H7 (cell line): ENCODE results near the gene KIR3DL1. TPM values are rescaled to one million over a fixed set of nuclear protein-coding genes. Genes with fewer than 3 reads are reported as not detected.
"Not testable (repeated sequence)": the region's sequence is repeated elsewhere in the genome, so short reads cannot be mapped to it uniquely, and the experiment has no call there.

Experiments used
- DNase-seq: peaks from one replicate; pipeline ENCODE4 v3.0.0; 2012
- H3K27me3 ChIP-seq: 2 replicates; pipeline ENCODE4 v1.6.0; 2011; ENCODE audit warnings: mild to moderate bottlenecking, low read length; ENCODE audit not compliant: control insufficient read depth, insufficient read depth
- H3K36me3 ChIP-seq: replicated peaks from 2 replicates; pipeline ENCODE4 v1.5.1; 2011; ENCODE audit warnings: low read length; ENCODE audit not compliant: control insufficient read depth, insufficient read depth
- H3K4me3 ChIP-seq: 2 replicates; pipeline ENCODE4 v1.5.1; 2011; ENCODE audit warnings: low read depth, mild to moderate bottlenecking, control low read depth, low read length, moderate library complexity; ENCODE audit not compliant: insufficient read depth
- total RNA-seq: library from RNA; depleted of rRNA; stranded (reverse); fragments of >200 nt; shearing (Covaris generic); gene quantifications from 2 replicates; pipeline ENCODE4 v1.2.3, GENCODE V29; 2014

Gene KIR3DL1
- total RNA-seq, 1 experiment from 2014 or later: not detected

DNA sequence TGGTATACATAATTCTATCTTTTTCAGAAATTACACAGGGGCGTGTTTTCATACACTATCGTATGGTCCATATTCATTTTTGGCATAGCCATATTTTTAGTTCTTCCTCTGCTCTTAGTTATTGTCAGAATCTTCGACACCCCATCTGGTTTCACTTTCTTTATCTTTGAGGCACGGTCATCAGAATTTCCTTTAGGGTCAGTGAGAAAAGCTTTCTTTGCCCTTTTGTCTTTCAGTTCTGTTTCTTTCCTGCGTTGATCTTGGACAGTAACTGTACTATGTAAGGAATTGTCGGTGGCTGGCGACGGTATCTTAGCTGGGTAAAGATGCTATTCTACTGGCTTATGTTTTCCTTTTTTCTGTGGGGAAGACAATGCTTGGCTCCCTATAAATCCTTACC is 23.5 kb upstream of the KIR3DL1 start:
- no peaks in the 10 kb centered on the region for H3K36me3 ChIP-seq
- no peak for DNase-seq
- H3K27me3 ChIP-seq: no peaks in the 10 kb centered on the region
- H3K4me3 ChIP-seq: no peak overlapping the region

DNA sequence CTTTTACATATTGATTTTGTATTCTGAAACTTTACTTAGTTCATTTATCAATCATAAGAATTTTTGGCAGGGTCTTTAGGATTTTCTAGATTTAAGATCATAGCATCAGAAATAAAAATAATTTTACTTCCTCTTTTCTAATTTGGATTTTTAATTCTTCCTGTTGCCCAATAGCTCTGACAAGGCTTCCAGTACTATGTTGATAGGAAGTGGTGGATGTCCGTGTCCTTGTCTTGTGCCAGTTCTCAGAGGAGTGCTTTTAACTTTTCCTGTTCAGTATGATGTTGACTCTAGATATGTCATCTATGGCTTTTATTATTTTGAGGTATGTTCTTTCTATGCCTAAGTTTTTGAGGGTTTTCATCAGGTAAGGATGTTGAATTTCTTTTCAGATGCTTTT is 20.5 kb upstream of the KIR3DL1 start:
- Histone ChIP-seq H3K4me3 (no peak overlapping the region), H3K36me3 (no peaks in the 10 kb centered on the region), H3K27me3 (no peaks in the 10 kb centered on the region)
- no peak for DNase-seq

DNA sequence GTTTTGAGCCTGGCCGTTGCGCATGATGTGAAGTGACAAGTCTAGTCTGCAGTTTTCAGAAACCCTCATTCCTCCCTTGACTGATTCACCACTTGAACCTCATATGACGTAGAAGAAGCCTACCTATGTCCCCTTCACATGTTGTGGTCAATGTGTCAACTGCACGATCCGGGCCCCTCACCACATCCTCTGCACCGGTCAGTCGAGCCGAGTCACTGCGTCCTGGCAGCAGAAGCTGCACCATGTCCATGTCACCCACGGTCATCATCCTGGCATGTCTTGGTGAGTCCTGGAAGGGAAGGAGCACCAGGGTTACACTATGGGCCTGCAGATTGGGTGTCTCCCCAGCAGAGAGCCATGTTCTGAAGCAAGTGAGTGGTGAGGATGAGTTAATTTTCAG is 12.9 kb upstream of the KIR3DL1 start, which contains the start of gene KIR2DL4:
TSS of gene KIR2DL4 (plus strand) at position 201 of the 400 bp plus-strand sequence. CDS start at position 243, 42 bp downstream.
- no peaks in the 10 kb centered on the region for H3K36me3 ChIP-seq
- DNase-seq: no peak
- no peaks in the 10 kb centered on the region for H3K27me3 ChIP-seq
- no peak within 1 kb of the TSS for H3K4me3 ChIP-seq

DNA sequence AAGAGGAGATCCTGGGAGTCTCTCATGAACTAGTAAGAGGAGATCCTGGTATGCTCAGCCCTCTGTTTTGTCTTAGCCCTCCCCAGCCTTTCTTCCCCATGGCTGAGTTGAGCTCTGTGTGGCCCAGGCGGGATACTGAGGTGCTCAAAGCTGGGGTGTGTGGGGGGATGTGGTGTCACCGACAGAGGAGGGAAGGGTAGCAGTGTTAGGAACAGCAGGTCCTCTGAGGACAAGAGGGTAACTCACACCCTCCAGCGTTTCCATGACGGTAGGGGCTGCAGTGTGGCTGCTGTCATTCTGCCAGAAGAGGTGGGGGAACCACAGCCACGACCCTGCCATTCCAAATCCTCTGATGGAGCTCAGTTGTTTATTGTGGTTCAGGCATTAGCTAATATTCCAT is 12.2 kb upstream of the KIR3DL1 start:
- Histone ChIP-seq H3K4me3 (no peak overlapping the region), H3K27me3 (no peaks in the 10 kb centered on the region), H3K36me3 (no peaks in the 10 kb centered on the region)
- no peak for DNase-seq

DNA sequence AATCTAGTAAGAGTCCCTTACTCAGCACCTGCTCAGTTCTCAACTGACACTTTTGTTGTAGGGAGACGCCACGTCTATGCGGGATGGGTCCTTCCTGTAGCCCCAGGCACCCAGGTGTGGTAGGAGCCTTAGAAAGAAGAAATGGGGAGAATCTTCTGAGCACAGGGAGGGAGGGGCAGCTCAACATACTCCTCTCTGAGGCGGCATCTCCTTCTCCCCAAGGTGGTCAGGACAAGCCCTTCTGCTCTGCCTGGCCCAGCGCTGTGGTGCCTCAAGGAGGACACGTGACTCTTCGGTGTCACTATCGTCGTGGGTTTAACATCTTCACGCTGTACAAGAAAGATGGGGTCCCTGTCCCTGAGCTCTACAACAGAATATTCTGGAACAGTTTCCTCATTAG is 11.7 kb upstream of the KIR3DL1 start:
- no peak overlapping the region for H3K4me3 ChIP-seq
- H3K36me3 ChIP-seq: no peaks in the 10 kb centered on the region
- no peak for DNase-seq
- H3K27me3 ChIP-seq: no peaks in the 10 kb centered on the region

DNA sequence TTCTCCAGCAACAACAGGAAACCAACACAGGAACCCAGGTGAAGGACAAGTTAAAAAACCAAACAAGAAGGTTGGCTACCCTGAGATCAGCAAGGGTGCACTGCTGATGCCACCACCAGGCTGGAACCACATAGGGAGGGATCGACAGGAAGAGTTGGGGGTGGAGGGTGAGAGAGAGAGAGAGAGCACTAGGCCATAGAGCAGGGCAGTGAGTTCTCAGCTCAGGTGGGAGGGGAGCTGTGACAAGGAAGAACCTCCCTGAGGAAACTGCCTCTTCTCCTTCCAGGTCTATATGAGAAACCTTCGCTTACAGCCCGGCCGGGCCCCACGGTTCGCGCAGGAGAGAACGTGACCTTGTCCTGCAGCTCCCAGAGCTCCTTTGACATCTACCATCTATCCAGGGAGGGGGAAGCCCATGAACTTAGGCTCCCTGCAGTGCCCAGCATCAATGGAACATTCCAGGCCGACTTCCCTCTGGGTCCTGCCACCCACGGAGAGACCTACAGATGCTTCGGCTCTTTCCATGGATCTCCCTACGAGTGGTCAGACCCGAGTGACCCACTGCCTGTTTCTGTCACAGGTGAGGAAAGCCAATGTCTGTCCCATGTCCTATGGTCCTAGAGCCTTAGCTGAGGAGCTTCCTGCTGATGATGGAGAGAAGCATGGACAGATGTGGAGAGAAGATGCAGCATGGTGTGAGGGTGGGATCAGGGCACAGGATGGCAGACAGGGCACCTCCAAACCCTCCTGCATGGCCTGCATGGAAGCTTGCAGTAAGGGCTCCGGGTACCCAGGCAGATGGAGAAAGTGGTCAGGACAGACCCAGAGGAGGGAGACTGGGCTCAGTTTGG is 10.4 kb upstream of the KIR3DL1 start:
- Histone ChIP-seq H3K36me3 (no peaks in the 10 kb centered on the region), H3K27me3 (no peaks in the 10 kb centered on the region), H3K4me3 (no peak overlapping the region)
- no peak for DNase-seq

DNA sequence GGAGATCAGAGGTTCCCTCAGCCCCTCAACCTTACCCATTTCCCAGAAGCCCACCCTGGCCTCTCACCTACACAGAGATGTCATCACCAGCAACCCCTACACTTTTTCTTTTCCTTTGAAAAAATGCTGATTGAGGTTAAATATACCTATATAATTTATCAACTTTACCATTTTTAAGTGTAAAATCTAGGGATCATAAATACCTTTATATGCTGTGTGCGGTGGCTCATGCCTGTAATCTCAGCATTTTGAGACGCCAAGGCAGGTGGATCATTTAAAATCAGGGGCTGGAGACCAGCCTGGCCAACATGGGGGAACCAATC is 9.8 kb upstream of the KIR3DL1 start:
- Histone ChIP-seq H3K27me3 (no peaks in the 10 kb centered on the region), H3K36me3 (no peaks in the 10 kb centered on the region), H3K4me3 (no peak overlapping the region)
- DNase-seq: no peak

DNA sequence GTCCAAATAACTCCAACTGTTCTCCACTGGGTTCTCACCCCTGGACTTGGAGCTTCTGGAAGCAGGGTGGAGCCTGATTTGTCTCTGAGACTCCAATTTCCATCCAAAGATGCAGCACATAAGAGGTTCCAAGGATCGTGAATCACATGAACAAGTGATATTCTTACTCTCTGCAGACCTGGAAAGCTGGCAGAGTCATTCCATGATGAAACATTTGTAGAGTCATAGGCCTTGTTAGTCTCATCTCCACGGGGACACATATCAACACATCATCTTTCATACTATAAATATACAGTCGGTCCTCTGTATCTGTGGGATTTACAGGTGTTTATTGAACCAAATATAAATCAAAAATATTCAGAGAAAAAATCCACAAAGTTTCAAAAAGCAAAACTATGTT is 1.7 kb upstream of the KIR3DL1 start:
- not testable (repeated sequence) for DNase-seq, H3K27me3 ChIP-seq, H3K4me3 ChIP-seq, H3K36me3 ChIP-seq

DNA sequence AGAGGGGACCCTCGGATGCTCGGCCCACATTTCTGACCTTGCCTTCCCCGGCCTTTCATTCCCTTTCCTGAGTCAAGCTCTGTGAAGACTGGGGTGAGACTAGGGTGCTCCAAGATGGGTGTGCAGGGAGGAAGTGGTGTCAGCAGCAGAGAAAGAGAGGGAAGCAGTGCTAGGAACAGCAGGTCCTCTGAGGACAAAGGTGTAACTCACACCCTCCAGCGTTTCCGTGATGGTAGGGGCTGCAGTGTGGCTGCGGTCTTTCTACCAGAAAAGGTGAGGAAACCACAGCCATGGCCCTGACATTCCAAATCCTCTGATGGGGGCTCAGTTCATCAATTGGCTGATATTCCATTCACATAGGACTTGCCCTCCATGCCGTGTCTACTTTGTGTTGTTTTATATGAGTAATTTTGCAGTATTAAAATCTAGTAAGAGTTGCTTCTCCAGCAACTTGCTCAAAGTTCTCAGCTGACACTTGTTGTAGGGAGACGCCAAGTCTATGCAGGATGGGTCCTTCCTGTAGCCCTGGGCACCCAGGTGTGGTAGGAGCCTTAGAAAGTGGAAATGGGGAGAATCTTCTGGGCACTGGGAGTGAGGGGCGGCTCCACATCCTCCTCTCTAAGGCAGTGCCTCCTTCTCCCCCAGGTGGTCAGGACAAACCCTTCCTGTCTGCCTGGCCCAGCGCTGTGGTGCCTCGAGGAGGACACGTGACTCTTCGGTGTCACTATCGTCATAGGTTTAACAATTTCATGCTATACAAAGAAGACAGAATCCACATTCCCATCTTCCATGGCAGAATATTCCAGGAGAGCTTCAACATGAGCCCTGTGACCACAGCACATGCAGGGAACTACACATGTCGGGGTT is 1.6 kb downstream of the KIR3DL1 start:
- DNase-seq: no peak
- Histone ChIP-seq H3K4me3 (no peak overlapping the region), H3K36me3 (no peaks in the 10 kb centered on the region), H3K27me3 (no peaks in the 10 kb centered on the region)

DNA sequence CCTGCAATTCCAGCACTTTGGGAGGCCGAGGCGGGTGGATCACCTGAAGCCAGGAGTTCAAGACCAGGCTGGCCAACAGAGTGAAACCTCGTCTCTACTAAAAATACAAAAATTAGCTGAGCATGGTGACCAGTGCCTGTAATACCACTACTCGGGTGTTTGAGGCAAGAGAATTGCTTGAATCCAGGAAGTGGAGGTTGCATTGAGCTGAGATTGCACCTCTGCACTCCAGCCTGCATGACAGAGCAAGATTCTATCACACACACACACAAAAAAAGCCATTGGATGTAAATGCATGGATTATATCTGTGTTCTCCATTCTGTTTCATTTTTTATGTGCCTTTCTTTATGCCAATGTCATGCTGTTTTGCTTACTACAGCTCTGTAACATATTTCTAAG is 8.1 kb downstream of the KIR3DL1 start:
- not testable (repeated sequence) for H3K27me3 ChIP-seq, H3K36me3 ChIP-seq, DNase-seq, H3K4me3 ChIP-seq

DNA sequence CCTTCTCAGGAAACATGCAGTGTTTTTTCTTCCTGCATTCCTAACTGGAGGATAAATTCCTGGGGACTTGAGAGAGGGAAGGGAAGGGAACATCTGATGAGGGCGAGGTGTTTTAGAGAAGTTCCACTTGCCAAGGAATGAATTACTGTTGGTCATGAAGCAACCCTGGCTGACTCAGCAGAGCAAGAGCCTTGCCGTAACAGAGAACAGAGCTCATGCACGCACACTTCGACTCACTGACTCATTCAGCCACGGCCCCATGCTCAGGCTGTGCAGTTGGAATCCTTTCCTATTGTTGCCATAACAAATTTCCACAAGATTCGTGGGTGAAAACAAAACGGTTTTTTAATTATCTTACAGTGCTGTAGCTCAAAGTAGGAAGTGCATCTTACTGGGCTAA is 9.1 kb downstream of the KIR3DL1 start:
- not testable (repeated sequence) for DNase-seq, H3K36me3 ChIP-seq, H3K4me3 ChIP-seq, H3K27me3 ChIP-seq

DNA sequence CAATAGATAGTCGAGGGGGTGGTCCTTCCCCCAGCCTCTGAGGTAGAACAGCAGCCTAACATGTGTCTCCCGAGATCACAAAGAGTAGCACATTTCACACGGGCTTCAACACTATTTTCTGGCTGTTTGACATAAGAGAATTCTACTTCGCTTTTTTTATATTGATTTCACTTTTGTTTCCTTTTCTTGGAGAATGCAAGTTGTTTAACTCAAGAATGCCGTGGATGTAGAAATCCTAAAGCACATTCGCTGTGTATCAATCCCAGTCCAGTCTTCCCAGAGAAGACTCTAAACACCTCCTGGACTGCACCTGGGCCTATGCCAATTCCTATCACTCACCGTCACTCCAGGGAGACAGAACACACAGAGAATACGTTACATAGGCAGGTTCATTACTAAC is 11.8 kb downstream of the KIR3DL1 start:
- not testable (repeated sequence) for DNase-seq, H3K36me3 ChIP-seq, H3K4me3 ChIP-seq, H3K27me3 ChIP-seq

DNA sequence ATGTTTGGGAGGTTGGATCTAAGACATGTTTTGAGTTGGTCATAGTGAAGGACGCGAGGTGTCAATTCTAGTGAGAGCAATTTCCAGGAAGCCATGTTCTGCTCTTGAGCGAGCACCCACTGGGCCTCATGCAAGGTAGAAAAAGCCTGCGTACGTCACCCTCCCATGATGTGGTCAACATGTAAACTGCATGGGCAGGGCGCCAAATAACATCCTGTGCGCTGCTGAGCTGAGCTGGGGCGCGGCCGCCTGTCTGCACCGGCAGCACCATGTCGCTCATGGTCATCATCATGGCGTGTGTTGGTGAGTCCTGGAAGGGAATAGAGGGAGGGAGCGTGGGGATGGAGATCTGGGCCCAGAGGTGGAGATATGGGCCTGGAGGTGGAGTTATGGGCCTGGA is 16.2 kb downstream of the KIR3DL1 start, which contains the start of gene KIR2DS4:
TSS of gene KIR2DS4 (plus strand) at position 181 of the 400 bp plus-strand sequence.
- H3K36me3 ChIP-seq, H3K27me3 ChIP-seq, DNase-seq, H3K4me3 ChIP-seq: not testable (repeated sequence)

DNA sequence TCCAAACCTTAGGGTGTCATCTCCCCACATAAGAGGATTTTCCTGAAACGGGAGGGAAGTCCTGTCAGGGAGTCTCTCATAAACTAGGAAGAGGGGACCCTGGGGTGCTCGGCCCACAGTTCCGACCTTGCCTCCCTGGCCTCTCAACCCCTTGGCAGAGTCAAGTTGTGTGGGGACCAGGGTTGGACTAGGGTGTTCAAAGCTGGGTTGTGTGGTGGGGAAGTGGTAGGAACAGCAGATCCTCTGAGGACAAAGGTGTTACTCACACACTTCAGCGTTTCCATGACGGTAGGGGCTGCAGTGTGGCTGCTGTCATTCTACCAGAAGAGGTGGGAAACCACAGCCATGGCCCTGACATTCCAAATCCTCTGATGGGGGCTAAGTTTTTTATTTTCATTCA is 18.9 kb downstream of the KIR3DL1 start:
- not testable (repeated sequence) for H3K4me3 ChIP-seq, DNase-seq, H3K27me3 ChIP-seq, H3K36me3 ChIP-seq

DNA sequence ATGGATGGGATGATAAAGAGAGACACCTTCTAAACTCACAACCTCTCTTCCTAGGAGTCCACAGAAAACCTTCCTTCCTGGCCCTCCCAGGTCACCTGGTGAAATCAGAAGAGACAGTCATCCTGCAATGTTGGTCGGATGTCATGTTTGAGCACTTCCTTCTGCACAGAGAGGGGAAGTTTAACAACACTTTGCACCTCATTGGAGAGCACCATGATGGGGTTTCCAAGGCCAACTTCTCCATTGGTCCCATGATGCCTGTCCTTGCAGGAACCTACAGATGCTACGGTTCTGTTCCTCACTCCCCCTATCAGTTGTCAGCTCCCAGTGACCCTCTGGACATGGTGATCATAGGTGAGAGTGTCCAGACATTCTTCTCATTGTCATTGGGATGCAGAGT is 21.3 kb downstream of the KIR3DL1 start:
- H3K27me3 ChIP-seq, H3K4me3 ChIP-seq, DNase-seq, H3K36me3 ChIP-seq: not testable (repeated sequence)
